Transverse colon (tissue), 4 donors: ENCODE results near the gene LMNTD2.

Source experiments
- POLR2AphosphoS5 ChIP-seq, 3 donors: sonication (generic); formaldehyde crosslinking; IDR thresholded peaks; one replicate each; pipeline ENCODE4 v1.6.1; 2016; ENCODE audit warnings: antibody characterized with exemption in 3 of 3
- TF ChIP-seq, protein P1 (sequence below), 5 experiments: fragments of 200-600 bp in 3 of 5; fragments of 450-650 bp in 2 of 5; sonication (generic) in 3 of 5; IDR thresholded peaks; 1 replicate in 2 of 5; 2 replicates in 3 of 5; pipeline ENCODE4 v1.5.1; 2016 to 2017; ENCODE audit warnings: antibody characterized with exemption in 5 of 5, inconsistent platforms in 3 of 5, mild to moderate bottlenecking in 2 of 5, moderate library complexity in 1 of 5

DNA sequence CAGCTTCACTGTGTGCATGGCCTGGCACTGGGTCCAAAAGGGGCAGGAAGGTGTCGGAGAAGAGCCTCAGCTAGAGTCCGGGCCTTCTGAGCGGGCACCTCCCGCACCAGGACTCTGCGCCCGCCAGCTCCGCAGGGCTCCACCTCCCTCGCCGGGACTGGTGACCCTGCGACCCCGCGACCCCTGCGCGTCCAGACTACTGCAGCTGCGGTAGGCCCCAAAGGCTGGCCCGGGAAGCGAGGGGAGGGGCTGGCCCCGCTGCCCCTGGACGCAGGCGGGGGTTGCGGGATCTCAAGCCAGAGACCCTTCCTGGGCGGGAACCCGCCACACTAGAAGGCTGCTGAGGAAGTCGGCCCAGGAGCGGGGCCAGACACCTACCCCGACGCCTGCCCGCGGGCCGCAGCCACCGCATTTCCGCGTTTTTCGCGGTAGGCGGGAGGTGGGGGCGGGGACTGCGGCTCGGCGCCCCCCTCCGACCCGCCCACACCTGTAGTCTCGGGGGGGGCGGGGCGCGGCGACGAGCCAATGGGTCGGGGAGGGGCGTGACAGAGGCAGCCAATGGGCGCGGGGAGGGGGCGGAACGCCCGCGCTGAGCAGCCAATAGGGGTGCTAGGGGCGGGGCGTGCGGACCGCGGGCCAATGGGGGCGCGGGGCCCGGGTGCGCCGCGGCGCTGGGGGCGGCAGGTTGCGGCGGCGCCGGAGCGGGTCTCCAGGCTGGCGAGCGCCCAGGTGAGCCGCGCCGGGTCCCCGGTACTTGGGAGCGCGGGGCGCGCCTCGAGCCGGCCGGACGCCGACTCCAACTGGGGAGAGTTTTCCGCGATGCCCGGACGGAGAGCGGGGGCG, at the start of gene LMNTD2, which contains the start of gene RASSF7:
- TF ChIP-seq, protein P1, sequence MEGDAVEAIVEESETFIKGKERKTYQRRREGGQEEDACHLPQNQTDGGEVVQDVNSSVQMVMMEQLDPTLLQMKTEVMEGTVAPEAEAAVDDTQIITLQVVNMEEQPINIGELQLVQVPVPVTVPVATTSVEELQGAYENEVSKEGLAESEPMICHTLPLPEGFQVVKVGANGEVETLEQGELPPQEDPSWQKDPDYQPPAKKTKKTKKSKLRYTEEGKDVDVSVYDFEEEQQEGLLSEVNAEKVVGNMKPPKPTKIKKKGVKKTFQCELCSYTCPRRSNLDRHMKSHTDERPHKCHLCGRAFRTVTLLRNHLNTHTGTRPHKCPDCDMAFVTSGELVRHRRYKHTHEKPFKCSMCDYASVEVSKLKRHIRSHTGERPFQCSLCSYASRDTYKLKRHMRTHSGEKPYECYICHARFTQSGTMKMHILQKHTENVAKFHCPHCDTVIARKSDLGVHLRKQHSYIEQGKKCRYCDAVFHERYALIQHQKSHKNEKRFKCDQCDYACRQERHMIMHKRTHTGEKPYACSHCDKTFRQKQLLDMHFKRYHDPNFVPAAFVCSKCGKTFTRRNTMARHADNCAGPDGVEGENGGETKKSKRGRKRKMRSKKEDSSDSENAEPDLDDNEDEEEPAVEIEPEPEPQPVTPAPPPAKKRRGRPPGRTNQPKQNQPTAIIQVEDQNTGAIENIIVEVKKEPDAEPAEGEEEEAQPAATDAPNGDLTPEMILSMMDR (IDR thresholded peaks at IDR 0.05), result no peak
- peak; percentile 71 to 93 (median 92) for TF ChIP-seq POLR2AphosphoS5 (IDR thresholded peaks at IDR 0.05)
